Posterior vena cava (tissue), 2 donors: Measurements from ENCODE around the gene SIM2. TPM values are rescaled to one million over a fixed set of nuclear protein-coding genes. Genes with fewer than 3 reads are reported as not detected.

Source experiments
- DNase-seq: peaks from one replicate; pipeline ENCODE4 v3.0.0-alpha.2; 2020; ENCODE audit warnings: low spot score
- intact Hi-C, 2 donors: fragments of 100-400 bp; cut with DNase I; formaldehyde crosslinking; loops; one replicate each; pipeline versions ENCODE4 v1.14.1 to v1.14.2; 2022 to 2023
- total RNA-seq, 2 donors: library from RNA; stranded (reverse); fragmentation: NEBNext Ultra II Directional; extraction: Animal tissue kit (Norgen Biotek cat#: 25700); gene quantifications; one replicate each; pipeline ENCODE4 v1.2.1, GENCODE V29; 2021
- donor health status: DM: yes; HTN: yes; CAD: no.
- donor health status: DM: yes; HTN: yes; CAD: no.

Gene SIM2
- total RNA-seq, 2 donors from 2014 or later: not detected

DNA sequence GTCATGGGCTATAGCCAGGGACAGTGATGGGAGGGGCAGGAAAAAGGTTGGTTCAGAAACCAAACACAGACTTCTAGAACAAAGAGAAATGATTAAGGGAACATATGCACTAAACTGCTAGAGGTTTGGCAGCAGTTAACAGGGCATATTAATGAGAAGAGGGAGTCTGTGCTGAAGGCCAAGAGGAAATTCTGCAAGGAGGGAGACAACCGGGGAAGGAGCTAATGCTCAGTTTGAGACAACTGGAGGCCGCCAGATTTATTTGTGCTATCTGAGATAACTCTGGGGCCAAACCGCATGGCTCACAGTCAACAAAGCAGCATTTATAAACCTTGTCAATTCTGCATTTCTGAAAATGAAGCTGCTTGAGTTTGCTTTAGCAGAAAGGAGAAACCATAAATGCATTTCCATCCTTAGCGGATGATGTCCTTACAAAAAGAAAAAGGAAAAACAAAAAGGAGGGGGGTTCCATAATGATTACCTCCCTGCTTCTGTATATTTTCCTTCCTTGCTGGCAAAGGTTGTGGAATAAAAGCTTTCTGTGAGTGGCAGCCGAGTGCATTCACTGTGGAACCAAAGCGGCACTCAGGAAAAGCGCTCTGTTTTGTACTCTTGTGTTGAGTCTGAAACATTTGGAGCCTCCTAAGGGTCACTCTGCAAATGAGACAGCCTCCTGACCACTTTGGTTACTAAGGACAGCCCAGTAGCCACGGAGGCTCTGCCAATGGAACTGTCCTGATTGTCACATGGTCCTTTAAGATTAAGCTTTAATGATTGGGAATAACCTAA lies 70.3 kb downstream of the SIM2 start:
- intact Hi-C loops: loop anchor here in 1 of 2 donors (10.0 kb wide), 1 partner anchor 146 kb away; no protein-coding TSS in a partner anchor
- DNase-seq: no peak

DNA sequence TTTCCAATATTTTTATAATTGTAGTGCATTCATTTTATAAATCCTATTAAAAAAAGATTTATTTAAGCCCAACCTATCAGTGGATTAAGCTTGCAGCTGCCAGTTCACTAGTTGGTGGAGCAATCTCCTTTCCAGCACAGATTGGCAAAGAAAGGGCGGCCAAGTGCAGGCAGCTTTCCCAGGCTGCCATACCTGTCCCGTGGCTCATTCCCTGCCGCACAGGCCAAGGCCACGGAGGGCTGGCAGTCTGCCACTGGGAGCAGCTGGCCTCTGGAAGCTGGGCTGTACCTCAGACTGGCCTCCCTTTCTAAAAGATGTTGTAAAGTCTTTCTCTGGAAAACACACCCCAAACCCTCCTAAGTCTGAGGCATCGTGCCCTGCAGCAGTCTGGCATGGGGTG lies 74.2 kb downstream of the SIM2 start:
- no peak for DNase-seq
- intact Hi-C loops: no loop called here

DNA sequence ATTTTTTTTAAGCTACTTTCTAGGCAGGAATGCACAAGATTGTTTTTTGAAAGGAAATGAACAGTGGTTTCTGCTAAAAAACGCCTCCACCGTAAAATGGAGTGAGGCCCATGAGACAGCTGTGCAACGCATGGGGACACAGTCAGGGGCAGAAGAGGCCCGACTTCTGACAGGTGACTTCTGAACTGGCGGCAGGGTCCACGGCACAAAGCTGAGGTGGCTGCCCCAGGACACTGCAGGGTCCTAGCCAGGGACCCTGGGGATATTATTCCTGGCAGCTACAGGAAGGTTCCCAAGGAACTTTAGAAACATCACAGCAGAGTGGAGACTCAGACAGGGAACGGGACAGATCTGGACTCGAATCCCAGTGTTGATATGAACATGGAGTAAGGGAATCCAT lies 75.1 kb downstream of the SIM2 start:
- intact Hi-C loops: no loop called here

DNA sequence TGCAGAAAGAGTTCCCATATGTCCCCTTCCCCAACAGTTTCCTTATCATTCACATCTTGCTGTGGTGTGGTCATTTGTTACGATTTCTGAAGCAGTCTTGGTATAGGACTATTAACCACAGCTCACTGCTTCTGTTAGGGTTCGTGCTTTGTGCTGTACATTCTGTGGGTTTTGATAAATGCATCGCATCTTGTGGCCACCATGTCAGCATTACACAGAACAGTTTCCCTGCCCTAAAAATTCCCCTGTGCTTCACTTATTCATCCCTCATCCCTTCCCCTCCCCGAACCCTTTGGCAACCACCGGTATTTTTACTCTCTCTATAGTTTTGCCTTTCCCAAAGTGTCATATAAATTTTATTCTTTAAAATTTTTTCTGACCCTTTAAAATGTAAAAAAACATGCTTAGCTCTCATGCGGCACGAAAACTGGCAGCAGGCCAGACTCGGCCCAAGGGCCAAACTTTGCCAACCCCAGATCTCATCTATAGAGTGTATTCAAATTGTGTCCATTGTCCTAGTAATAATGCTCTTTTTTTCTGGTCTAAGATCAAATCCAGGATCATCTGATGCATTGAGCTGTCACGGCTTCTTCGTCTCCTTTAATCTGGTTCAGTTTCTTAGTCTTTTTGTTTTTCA lies 78.2 kb downstream of the SIM2 start:
- no peak for DNase-seq
- intact Hi-C loops: no loop called here

More for the DNA sequence above, 75.1 kb downstream of the SIM2 start:
- DNase-seq: no peak

- intact Hi-C loops: no loop called here
- no peak for DNase-seq
Measured at GRCh38 chr21:36780861-36781260, 81.9 kb downstream of the SIM2 start.

DNA sequence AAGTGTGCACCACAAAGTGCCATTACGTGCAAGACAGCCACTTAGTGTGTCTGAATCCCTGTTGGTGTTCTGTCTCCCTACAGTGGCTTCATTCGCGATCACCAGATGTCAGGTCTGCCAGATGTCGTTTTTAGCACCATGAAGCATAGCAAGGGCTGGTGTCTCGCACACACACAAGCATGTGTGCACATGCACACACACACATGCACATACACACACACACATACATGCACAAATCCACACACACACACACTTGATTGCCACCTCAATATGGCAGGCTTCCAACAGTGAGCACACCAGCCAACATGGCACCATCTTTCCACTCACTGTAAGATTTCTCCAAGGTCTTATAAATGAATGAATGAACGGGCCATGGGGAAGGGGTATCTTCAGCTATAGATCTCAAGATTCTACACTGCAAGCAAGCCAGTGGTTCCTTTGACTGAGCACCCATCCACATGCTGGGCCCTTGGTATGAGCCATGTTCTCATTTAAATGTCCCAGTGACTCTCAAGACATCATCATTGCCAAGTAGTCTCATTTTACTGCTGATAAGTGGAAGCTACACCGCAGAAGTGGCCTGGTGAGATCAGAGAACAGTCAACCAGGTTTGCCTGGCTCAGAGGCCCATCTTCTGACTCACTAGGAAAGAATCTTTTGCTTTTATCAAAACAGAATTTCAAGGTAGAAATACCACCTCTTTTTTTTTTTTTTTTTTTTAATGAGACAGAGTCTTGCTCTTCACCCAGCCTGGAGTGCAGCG lies 84.9 kb downstream of the SIM2 start:
- DNase-seq: no peak
- intact Hi-C loops: no loop called here

DNA sequence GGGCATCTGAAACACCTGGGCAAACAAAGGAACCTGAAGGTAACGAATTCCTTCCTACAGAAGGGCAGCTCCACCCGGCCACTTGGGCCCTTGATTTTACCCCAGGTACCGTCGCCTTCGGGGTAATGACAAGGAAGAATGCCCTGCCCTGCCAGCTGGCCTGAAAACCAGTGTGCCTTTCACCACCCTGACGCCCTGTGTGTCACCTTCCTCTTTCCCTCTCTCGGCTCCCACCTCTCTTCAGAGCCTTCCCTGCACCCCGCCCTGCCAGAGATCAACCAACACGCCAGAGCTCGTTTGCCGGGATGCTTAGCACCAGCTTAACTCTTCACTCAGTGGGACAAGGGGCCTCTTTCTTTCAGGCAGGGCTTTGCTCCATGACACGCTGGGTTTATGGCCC lies 86.0 kb downstream of the SIM2 start:
- intact Hi-C loops: no loop called here
- no peak for DNase-seq

GRCh38 chr21:36785615-36786014 lies 86.7 kb downstream of the SIM2 start:
- intact Hi-C loops: no loop called here

GRCh38 chr21:36786186-36786585 lies 87.3 kb downstream of the SIM2 start:
- intact Hi-C loops: no loop called here
- no peak for DNase-seq

More at GRCh38 chr21:36785615-36786014, 86.7 kb downstream of the SIM2 start:
- no peak for DNase-seq

DNA sequence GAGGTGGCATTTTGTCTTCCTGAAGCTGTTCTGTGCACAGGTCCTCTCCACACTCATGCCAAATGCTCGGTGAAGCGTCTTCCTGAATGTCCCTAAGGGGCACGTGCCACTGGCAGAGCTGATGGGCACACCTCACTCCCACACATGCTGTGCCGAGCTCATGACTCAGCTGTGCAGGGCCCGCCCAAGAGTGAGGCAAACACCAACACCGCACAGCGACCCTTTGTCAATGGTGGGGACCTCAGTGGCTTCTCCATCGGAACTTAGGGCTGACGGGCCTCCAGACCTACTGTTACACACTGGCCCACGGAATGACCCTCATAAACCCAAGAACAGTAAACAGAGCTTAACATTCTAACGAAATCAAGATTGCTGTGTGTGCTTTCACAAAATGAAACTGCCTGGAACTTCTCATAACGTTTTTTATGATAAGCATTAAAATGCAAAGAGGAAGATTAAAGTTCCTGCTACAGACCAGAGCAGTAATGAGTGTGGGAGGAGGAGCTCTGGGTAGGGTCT lies 89.3 kb downstream of the SIM2 start:
- no peak for DNase-seq
- intact Hi-C loops: no loop called here

- DNase-seq: no peak
- intact Hi-C loops: no loop called here
Measured at GRCh38 chr21:36790616-36791015, 91.7 kb downstream of the SIM2 start.

GRCh38 chr21:36791180-36791579 lies 92.3 kb downstream of the SIM2 start:
- no peak for DNase-seq
- intact Hi-C loops: no loop called here

GRCh38 chr21:36791695-36792470 lies 93.0 kb downstream of the SIM2 start:
- no peak for DNase-seq
- intact Hi-C loops: no loop called here

DNA sequence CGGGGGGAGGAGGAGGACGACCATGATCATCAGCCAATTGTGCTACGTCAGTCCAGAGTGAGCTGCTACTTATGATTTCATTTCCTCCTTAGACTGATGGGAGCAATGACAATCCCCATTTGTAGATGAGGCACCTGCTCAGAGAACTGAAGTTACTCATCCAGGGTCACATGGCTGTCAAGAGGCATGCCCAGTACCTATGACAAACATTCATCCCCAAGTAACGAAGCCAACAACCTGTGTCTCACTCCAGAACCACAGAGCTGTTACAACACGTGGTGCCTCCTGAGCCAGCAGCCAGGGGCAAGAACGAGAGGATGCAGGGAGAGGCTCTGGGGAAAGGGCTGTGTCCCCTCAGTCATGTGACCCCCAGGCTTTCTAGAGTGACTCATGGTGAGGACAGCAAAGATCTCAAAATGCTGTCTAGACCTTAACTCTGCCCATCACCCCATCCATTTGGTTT lies 93.6 kb downstream of the SIM2 start:
- DNase-seq: no peak
- intact Hi-C loops: no loop called here

DNA sequence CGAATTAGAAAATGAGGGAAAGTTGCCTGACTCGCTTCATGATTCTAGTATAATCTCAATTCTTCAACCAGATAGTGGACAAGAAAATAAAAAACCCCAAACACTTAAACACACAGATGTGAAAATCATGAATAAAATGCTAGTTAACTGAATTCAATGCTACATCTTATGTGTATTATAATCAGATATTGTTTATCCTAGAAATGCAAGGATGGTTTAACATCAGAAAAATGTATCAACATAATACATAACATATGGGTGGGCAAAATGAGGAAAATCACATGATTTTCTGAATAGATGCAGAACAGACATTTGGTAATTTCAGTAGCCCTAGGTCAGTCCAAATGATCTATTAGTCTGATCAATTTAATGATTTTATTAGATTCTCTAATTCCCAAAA lies 97.2 kb downstream of the SIM2 start:
- DNase-seq: no peak
- intact Hi-C loops: no loop called here

GRCh38 chr21:36798491-36798890 lies 99.6 kb downstream of the SIM2 start:
- DNase-seq: no peak
- intact Hi-C loops: no loop called here
